GM18520 (cell line): ENCODE measurements around the gene FKBP5.
A peak's percentile ranks its signal among the peaks of the same experiment; 100 is the strongest.
"Not testable (repeated sequence)": the region's sequence is repeated elsewhere in the genome, so short reads cannot be mapped to it uniquely, and the experiment has no call there.

Experiments used
- ATAC-seq: cut with Tn5 transposase; IDR thresholded peaks from one replicate; pipeline ENCODE4 v1.9.1; 2021; ENCODE audit not compliant: unreplicated experiment

FKBP5 gene

GRCh38 chr6:35688605-35689322 lies at the start of gene FKBP5:
Gene FKBP5 (minus strand): TSS chr6:35688915. CDS start chr6:35642824, 46,091 bp downstream.
- peak; percentile 75 for ATAC-seq

GRCh38 chr6:35737413-35738211 lies 48.9 kb upstream of the FKBP5 start:
- ATAC-seq = no peak

DNA sequence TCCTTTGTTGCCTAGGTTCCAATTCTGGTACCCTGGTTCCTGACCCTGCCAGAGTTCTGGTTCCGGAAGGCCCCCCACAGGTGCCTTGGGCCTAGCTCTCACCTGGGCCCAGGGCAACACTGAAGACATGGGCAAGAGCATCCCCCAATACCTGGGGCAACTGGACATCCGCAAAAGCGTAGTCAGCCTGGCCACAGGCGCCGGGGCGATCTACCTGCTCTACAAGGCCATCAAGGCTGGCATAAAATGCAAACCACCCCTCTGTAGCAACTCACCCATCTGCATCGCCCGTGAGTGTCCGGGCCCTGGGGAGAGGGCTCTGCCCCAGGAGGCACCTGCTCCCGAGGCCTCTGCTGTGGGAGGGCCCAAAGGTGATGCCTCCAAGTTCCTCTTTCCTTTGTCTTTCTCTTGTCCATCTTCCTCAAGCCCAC lies 48.3 kb upstream of the FKBP5 start, which contains the start of gene ARMC12:
Gene ARMC12 (plus strand): TSS at position 51 of the 431 bp plus-strand sequence. CDS start 77 bp downstream, at position 128.
- no peak for ATAC-seq

DNA sequence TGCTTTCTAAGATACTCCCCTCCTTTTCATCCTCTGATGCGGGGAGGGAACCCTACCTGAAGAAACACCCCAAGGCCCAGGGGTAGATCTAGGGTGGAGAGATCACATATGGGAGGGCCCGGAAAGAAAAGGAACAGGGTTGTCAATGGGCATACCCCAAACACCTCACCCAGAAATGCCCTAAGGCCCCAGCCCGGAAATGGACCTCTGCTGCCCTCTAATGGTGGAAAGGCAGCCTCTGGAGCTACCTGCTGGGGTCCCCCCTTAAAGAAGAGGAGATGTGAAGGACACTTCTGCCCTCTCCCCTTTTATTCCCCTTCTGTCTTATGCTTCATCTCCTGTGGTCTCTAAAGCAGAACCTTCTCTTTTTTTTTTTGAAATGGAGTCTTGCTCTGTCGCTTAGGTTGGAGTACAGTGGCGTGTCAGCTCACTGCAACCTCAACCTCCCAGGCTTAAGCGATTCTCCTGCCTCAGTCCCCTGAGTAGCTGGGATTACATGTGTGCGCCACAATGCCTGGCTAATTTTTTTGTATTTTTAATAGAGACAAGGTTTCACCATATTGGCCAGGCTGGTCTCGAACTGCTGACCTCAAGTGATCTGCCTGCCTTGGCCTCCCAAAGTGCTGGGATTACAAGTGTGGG lies 47.7 kb upstream of the FKBP5 start:
- no peak for ATAC-seq

GRCh38 chr6:35735452-35735851 lies 46.7 kb upstream of the FKBP5 start:
- ATAC-seq = no peak

DNA sequence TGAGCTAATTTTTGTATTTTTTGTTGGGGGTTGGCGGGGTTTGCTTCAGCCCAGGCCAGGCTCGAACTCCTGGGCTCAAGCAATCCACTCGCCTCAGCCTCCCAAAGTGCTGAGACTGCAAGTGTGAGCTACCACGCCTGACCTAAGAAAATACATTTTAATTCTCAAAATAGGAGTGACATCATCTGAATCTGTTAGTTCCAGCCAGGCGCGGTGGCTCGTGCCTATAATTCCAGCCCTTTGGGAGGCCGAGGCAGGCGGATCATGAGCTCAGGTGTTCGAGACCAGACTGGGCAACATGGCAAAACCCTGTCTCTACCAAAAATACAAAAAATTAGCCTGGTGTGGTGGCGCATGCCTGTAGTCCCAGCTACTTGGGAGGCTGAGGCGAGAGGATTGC lies 45.6 kb upstream of the FKBP5 start:
- not testable (repeated sequence) for ATAC-seq

DNA sequence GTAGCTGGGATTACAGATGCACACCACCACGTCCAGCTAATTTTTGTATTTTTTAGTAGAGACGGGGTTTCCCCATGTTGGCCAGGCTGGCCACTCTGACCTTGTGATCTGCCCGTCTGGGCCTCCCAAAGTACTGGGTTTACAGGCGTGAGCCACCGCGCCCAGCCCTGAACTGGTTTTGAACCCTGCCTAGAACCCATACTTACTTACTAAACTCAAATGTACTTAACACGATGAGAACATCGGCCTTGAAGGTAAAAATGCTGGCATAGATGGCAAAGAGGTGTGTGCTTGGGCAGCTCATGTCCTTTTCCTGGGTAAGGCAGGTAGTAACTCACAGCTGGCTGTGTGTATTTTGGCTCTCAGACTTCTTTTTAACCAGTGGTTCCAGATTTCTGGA lies 44.9 kb upstream of the FKBP5 start:
- ATAC-seq = no peak

GRCh38 chr6:35731736-35732532 lies 43.2 kb upstream of the FKBP5 start:
- ATAC-seq = peak; percentile 39

DNA sequence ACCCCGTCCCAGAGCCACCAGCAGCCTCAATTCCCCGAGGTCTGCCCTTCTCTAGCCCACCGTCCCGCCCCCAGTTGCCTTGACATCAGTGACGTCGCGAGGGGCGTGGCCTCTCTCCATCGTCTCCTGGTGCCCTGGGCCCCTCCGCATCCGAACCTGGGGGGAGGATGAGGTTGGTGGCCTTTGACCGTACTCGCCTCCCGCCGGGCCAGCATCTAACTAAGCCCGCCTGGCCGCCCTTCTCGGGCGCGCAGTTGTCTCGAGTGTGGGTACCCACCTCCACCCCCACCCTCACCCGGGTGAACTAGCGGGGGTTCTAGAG lies 42.7 kb upstream of the FKBP5 start:
- ATAC-seq = peak; percentile 30

- ATAC-seq = no peak
Observed at GRCh38 chr6:35730745-35731413, 42.2 kb upstream of the FKBP5 start.

GRCh38 chr6:35729722-35730121 lies 41.0 kb upstream of the FKBP5 start:
- ATAC-seq = no peak

GRCh38 chr6:35728683-35729678 lies 40.3 kb upstream of the FKBP5 start:
- ATAC-seq = no peak

- ATAC-seq = peak; percentile 28
Observed at GRCh38 chr6:35727935-35728682, 39.4 kb upstream of the FKBP5 start.

DNA sequence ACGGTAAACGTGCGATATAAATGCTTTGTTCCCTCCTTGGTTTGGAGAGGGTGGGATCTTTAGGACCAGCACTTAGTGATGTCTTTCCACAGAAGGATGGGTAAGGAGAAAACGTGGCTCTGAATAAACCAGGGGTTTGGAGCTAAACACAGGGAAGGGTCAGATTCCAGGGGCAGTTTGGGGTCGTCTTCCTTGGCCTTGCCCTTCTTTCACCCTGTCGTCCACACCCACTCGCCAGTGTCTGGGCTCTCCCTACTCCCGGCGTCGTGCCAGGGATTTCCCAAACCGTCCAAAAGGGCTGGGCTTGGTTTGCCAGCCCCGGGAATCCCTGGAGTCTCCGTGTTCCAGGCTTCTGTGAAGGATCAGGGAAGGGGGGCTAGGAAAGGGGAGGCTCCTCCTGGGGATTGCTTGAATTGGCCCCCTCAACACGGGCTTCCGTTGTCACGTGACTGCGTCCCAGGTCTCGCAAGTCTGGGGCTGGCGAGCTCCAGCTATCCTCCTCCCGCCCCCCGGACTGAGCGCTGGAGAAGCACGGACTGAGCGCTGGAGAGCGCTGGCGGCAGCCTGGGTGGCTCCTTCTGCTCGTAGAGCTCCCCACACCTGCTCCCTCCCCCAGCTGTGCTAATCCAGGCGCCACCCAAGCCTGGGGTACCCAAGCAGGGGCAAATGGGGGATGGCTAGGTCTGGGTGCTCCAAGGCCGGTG lies 38.7 kb upstream of the FKBP5 start:
- ATAC-seq = peak; percentile 1

GRCh38 chr6:35725721-35726438 lies 37.2 kb upstream of the FKBP5 start:
- no peak for ATAC-seq

DNA sequence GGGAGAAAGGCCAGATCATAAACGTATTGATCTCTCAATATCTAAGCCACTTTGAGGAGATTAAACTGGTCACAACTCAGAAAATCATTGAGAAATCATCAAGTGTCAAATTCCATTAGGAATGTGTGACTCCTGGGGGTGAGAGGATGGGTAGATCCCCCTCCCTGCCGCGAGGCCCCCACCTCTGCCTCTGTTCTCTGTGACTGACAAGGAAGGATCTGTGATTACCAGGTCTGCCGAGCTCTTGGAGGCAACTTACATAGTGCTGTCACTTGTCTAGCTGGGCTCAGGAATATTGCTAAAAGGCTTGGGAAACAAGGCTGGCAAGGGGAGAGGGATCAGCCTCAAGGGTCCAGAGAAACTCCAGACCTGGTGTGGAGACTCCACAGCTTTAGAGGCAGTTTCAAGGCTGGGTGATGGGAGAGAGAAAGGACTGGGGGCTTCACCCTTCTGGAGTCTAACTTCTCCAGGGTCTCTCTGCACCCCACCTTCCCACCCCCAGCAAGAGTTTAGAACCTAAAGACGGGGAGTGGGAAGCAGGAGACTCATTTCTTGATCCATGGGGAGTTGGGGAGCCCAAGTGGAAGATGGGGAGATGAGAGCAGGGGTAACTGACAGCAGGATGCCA lies 36.5 kb upstream of the FKBP5 start:
- no peak for ATAC-seq

DNA sequence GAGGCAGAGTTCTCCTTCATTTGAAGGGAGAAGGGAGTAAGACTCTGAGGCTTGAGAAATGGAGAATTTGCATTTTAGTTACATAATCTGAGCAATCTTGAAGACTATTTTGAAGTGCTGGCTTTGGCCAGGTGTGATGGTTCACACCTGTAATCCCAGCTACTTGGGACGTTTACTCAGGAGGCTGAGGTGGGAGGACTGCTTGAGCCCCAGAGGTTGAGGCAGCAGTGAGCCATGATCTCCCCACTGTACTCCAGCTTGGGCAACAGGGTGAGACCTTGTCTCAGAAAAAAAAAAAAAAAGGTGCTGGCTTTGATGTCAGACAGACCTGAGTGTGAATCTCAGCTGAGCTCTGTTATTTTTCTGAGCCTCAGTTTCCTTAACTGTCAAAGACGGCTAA lies 35.8 kb upstream of the FKBP5 start:
- no peak for ATAC-seq
